Adrenal gland (tissue), 5 donors: ENCODE measurements around the gene TMEM229B.

Experiments used
- POLR2A ChIP-seq, 2 donors: fragments of 450-650 bp; IDR thresholded peaks; one replicate each; pipeline ENCODE4 v1.6.1; 2017; ENCODE audit warnings: antibody characterized with exemption in 2 of 2, mild to moderate bottlenecking in 2 of 2, moderate library complexity in 1 of 2
- TF ChIP-seq, protein P1 (sequence below), 6 experiments: fragments of 450-650 bp in 4 of 6; fragments of 200-600 bp in 2 of 6; sonication (generic) in 1 of 6; IDR thresholded peaks; 1 replicate in 5 of 6; 2 replicates in 1 of 6; pipeline versions ENCODE4 v1.5.1 to v1.8.0; 2016 to 2021; ENCODE audit warnings: antibody characterized with exemption in 6 of 6, mild to moderate bottlenecking in 2 of 6, moderate library complexity in 1 of 6
- donor health status: DM: no; HTN: no; CAD: no.

DNA sequence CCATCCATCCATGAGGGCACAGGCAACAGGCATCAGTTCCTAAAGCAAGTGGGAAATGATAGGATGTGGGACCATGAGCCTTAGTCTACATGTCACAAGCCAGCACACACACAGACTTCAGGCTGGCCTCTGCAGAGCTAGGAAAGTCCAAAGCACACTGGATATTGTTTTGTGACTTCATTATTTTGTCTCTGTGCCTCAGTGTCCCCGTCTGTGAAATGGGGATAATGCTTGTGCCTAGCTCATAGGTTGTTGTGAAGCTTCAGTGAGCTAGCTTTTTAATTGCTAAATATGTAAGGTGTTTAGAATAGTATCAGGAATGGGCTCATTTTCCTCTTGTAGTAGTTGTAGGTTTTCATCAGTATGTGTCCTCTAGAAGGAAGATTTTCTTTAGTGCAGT is 49.6 kb downstream of the TMEM229B start:
- TF ChIP-seq, protein P1, sequence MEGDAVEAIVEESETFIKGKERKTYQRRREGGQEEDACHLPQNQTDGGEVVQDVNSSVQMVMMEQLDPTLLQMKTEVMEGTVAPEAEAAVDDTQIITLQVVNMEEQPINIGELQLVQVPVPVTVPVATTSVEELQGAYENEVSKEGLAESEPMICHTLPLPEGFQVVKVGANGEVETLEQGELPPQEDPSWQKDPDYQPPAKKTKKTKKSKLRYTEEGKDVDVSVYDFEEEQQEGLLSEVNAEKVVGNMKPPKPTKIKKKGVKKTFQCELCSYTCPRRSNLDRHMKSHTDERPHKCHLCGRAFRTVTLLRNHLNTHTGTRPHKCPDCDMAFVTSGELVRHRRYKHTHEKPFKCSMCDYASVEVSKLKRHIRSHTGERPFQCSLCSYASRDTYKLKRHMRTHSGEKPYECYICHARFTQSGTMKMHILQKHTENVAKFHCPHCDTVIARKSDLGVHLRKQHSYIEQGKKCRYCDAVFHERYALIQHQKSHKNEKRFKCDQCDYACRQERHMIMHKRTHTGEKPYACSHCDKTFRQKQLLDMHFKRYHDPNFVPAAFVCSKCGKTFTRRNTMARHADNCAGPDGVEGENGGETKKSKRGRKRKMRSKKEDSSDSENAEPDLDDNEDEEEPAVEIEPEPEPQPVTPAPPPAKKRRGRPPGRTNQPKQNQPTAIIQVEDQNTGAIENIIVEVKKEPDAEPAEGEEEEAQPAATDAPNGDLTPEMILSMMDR (IDR thresholded peaks at IDR 0.05) = no peak
- no peak for TF ChIP-seq POLR2A (IDR thresholded peaks at IDR 0.05)
